ENCODE measurements around the gene PPME1.

The PPME1 gene

GRCh38 chr11:74162681-74163467 is 8.2 kb upstream of the PPME1 start:
- DNase-seq, result no peak

DNA sequence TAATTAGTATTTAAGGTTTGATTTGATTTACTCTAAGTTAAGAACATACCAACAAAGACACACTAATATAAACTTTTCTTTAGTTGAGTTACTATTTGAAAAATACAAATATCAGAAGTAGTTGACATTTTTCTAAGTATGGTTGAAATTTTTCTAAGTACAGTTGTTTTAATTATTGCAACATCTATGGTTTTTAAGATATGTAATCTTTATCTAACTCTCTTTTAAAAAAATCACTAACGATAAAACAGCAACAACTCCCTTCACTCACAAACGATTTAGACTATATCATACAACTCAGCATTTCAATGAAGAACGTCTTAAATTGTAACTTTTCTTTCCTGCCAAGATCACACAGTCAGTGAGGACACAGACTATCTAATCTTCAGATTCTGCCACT is 2.3 kb upstream of the PPME1 start:
- no peak for DNase-seq

- DNase-seq, result no peak
Measured at GRCh38 chr11:74169738-74170458, 1.2 kb upstream of the PPME1 start.

DNA sequence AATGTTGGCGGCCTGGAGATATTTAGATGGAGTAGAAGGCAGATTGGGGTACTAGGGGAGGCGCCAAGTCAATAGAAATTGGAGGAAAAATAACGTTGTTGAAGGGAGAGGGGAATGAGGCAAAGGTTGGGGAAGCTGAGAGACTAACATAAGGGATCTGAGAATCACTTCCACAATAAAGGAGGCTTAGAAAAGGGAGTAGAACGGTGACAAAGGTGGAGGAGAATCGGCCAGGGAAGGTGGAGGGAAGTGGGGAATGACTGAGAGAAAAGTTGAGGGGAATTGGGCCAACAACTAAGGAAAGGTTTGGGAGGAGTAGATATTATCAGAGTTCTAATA is 510 bp downstream of the PPME1 start:
- DNase-seq, result no peak

DNA sequence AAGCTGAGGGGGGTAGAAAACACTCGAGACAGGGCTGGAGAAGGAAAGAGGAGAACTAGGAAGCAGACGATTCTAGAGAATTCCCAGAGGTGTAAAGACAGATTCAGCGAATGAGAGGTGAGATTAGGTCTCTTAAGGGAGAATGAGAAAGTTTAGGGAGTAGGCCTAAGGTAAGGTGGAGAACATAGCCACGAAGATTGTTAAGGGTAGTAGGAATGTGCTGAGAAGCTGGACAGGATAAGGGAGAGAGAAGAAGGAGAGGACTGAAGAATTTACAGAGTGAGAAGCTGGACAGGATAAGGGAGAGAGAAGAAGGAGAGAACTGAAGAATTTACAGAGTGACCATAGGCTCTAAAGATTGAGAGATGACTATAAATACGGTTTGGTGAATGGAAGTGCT is 908 bp downstream of the PPME1 start:
- no peak for DNase-seq

DNA sequence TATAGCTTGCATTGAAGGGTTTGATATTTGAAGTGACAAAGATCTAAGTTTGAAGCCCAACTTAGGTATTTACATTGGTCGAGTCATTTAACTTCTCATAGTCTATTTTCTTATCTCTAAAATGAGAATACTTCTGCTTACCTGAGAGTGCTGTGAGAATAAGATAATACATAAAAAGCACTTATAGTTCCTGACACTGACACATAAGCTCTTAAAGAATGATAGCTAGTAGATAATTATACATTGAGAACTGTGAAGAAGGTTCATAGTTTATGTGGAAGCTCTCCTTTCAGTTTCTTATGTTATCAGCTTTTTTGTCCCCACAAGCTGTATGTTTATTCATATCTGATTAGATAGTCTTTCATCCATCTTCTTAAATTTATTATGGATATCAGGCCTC is 4.8 kb downstream of the PPME1 start:
- no peak for DNase-seq

DNA sequence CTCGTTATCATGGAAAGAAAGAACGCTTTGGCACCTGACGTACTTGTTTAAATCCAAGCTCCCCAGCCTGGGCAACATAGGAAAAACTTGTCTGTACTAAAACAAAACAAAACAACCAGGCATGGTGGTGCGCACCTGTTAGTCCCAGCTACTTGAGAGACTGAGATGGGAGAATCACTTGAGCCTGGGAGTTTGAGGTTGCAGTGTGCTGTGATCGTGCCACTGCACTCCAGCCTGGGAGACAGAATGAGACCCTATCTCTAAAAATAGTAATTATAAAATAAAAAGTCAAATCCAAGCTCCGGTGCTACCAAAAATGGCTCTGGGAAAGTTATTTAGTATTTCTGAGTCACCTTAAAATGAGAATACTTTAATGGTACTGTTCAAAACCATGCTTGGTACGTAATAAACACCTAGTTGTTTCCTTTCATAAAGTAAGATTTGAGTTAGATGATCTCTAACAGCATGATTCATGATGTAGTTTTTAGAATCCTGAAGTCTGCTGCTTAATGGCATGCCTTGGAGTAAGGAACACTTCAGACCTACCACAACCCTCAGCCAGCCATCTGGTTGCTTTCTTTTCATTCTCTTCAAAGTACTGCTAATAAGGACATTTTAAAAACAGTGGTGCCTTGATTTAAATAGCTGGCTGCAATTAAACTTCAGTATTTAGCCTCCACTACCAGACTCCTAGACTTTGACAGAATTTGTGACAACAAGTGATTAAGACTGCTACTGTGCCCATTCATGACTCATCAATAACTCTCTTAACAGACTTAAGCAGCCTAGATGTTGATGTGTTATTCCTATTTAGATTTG is 8.4 kb downstream of the PPME1 start:
- DNase-seq, result no peak

GRCh38 chr11:74182635-74183034 is 11.5 kb downstream of the PPME1 start:
- no peak for DNase-seq

- no peak for DNase-seq
Measured at GRCh38 chr11:74185285-74185684, 14.2 kb downstream of the PPME1 start.

- no peak for DNase-seq
Measured at GRCh38 chr11:74185695-74186094, 14.6 kb downstream of the PPME1 start.

DNA sequence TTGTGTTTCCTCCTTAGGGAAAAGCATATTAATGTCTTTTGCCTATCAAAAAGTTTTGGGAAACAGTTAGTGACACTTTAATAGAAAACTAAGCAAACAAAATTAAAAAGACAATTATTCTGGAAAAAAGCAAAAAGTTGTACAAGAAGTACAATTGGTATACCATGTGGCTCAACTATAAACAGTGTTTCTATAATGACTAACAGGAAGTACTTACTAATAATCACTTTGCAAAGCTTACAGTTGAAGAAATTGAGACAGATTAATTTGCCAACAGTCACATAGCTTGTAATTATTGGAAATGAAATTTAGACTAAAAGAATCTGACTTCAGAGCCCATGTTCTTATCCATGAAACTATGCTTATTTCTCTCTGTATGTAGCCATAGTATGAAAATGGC is 24.7 kb downstream of the PPME1 start:
- no peak for DNase-seq

- no peak for DNase-seq
Measured at GRCh38 chr11:74196781-74197486, 25.8 kb downstream of the PPME1 start.

DNA sequence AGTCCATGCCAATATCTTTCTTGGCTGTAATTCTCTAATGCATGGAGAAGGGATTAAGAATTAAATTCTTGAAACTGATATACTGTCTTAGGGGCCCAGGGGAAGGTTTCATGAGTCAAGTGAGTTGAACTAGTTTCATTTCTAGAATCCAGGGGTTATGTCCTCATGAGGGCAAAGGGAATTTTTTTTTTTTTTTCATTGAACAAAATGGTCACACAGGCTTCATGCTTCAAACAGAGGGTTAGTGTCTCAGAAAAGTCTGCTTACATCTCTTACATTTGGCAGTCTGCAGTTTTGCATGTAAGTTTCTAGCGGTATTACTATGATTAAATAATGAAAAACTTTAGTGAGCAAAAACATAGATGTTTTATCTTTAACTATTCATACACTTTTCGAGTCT is 32.9 kb downstream of the PPME1 start:
- DNase-seq, result no peak

- DNase-seq, result no peak
Measured at GRCh38 chr11:74204701-74205100, 33.6 kb downstream of the PPME1 start.

GRCh38 chr11:74205181-74205580 is 34.1 kb downstream of the PPME1 start:
- no peak for DNase-seq

GRCh38 chr11:74206746-74207145 is 35.7 kb downstream of the PPME1 start:
- DNase-seq, result no peak

- DNase-seq, result no peak
Measured at GRCh38 chr11:74208507-74208906, 37.4 kb downstream of the PPME1 start.

GRCh38 chr11:74212533-74212932 is 41.4 kb downstream of the PPME1 start:
- no peak for DNase-seq

GRCh38 chr11:74220376-74220775 is 49.3 kb downstream of the PPME1 start:
- no peak for DNase-seq

DNA sequence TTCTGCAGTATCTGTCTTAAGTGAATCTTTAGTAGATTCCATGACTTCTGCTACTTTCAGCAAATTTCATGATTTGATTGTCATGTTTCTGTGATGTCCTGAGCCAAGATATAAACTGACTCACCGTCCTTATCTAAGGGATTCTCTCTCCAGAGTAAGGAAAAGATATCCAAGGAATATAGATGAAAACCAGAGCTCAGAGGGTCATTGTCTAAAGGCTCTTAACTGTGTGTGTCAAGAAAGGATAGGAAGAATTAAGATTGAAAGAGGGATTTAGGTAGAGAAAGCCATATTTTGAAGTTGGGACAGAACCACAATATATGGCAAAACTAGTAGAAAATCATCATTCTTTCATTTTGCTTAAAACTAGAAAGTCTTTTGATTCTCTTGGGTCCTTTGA is 50.7 kb downstream of the PPME1 start:
- no peak for DNase-seq

DNA sequence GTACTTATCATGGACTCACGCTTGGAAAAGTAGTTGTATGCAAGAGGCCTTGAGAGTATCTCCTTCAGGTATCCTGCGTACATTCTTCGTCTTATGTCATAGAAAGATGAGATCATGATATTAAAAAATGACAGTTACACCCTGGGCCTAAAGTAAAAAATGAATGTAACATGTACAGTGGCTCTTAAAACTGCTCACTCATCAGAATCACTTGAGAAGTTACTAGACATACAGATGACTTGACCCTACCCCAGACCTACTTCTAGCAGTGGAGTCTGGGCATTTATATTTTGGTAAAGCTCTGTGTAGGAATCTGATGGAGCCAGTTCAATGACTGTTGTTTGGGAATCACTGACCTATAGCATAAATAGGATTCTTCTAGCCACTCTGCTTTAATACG is 54.5 kb downstream of the PPME1 start:
- DNase-seq, result no peak

GRCh38 chr11:74226907-74227306 is 55.8 kb downstream of the PPME1 start:
- no peak for DNase-seq

DNA sequence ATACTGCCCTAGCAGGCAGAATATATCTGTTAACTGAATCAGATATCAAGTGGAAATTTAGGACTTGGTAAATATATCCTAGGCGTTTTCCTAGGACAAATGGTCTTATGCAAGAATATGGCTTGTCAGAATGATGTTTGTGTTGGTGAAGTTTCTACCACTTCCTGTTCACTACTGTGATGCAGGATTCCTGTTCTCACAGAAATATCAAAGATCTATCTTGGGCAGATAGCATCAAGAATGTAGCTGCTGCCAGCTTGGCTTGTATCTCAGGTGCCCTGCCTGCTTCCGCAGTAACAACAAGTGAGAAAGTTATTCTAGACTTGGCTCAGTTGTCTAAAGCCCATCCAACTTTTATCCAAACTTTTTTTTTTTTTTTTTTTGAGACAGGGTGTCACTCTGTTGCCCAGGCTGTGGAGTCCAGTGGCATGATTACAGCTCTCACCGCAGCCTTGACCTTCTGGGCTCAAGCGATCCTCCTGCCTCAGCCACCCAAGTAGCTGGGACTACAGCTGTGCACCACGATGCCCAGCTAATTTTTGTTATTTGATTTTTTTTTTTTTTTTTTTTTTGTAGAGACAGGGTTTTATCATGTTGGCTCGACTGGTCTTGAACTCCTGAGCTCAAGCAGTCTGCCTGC is 61.3 kb downstream of the PPME1 start:
- peak in 4 of 6 experiments; percentile 21 to 74 (median 70) for DNase-seq

All from stimulated activated naive CD4-positive, alpha-beta T cell (primary cell).